NCI-H187 treated with DMSO at 0.1 percent for 48 hours (cell line): ENCODE data around the gene FAM78B.

ENCODE experiments used
- DNase-seq: peaks from one replicate; lab custom pipeline; 2025; lab: John Stamatoyannopoulos, UW

The FAM78B gene

GRCh38 chr1:166166698-166167571, at the start of gene FAM78B:
TSS of gene FAM78B (minus strand) at chr1:166167001. CDS start at chr1:166166248, 753 bp downstream.
- DNase-seq, result no peak

- DNase-seq, result no peak
These were observed 35.7 kb upstream of the FAM78B start for GRCh38 chr1:166202546-166202945.

GRCh38 chr1:166200743-166201142, 33.9 kb upstream of the FAM78B start:
- DNase-seq, result no peak

GRCh38 chr1:166197597-166197996, 30.8 kb upstream of the FAM78B start:
- no peak for DNase-seq

GRCh38 chr1:166197141-166197540, 30.3 kb upstream of the FAM78B start:
- no peak for DNase-seq

GRCh38 chr1:166193057-166193698, 26.4 kb upstream of the FAM78B start:
- no peak for DNase-seq

- no peak for DNase-seq
These were observed 23.6 kb upstream of the FAM78B start for GRCh38 chr1:166190400-166190799.

- DNase-seq, result no peak
These were observed 22.3 kb upstream of the FAM78B start for GRCh38 chr1:166189126-166189525.

- DNase-seq, result no peak
These were observed 18.7 kb upstream of the FAM78B start for GRCh38 chr1:166185526-166185925.

GRCh38 chr1:166184897-166185296, 18.1 kb upstream of the FAM78B start:
- DNase-seq, result no peak

GRCh38 chr1:166184012-166184411, 17.2 kb upstream of the FAM78B start:
- no peak for DNase-seq

GRCh38 chr1:166182281-166182680, 15.5 kb upstream of the FAM78B start:
- no peak for DNase-seq

GRCh38 chr1:166176416-166176815, 9.6 kb upstream of the FAM78B start:
- no peak for DNase-seq

- no peak for DNase-seq
These were observed 8.2 kb upstream of the FAM78B start for GRCh38 chr1:166175032-166175431.

- no peak for DNase-seq
These were observed 7.3 kb upstream of the FAM78B start for GRCh38 chr1:166174108-166174507.

- no peak for DNase-seq
These were observed 5.3 kb upstream of the FAM78B start for GRCh38 chr1:166172106-166172505.

GRCh38 chr1:166170726-166171125, 3.9 kb upstream of the FAM78B start:
- no peak for DNase-seq

- no peak for DNase-seq
These were observed 3.3 kb upstream of the FAM78B start for GRCh38 chr1:166170075-166170474.

- no peak for DNase-seq
These were observed 2.4 kb upstream of the FAM78B start for GRCh38 chr1:166169182-166169581.

- no peak for DNase-seq
These were observed 748 bp upstream of the FAM78B start for GRCh38 chr1:166167572-166167925.

GRCh38 chr1:166166329-166166697, 488 bp downstream of the FAM78B start:
- no peak for DNase-seq

- no peak for DNase-seq
These were observed 1.0 kb downstream of the FAM78B start for GRCh38 chr1:166165661-166166328.
